Measurements from ENCODE around the gene ATP2C2. TPM values are rescaled to one million over a fixed set of nuclear protein-coding genes. Genes with fewer than 3 reads are reported as not detected.
A peak's percentile ranks its signal among the peaks of the same experiment; 100 is the strongest.

Gene ATP2C2
- total RNA-seq, 1 experiment from 2014 or later, result not detected

DNA sequence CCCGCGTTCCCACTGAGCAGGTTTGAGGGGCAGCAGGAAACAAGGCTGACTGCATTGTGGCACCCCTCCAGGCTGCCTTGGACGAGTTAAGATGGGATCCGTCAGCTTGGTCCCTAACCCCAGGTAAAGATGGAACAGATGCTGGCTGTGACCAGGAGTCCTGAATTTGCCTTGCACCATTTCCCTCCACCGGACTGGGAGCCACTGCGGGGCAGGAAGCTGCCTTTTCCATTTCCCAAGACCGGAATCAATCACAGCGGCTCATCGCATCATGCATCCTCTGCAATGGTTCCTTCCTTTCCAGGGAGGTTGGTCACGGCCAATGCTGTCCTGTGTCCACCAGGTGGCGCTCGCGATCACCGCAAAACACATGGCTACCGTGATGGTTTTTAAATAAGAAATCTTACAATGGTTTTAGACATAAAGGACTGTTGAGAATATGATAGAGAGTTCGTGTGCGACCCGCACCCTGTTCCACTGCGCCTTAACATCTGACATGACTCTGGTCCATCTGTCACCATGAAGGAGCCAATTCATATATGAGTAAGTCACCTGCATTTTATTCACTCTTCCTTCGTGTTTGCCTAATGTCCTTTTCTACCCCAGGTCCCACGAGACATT lies 143.0 kb downstream of the ATP2C2 start:
- DNase-seq (ENCODE audit: low spot score), result peak; percentile 86

DNA sequence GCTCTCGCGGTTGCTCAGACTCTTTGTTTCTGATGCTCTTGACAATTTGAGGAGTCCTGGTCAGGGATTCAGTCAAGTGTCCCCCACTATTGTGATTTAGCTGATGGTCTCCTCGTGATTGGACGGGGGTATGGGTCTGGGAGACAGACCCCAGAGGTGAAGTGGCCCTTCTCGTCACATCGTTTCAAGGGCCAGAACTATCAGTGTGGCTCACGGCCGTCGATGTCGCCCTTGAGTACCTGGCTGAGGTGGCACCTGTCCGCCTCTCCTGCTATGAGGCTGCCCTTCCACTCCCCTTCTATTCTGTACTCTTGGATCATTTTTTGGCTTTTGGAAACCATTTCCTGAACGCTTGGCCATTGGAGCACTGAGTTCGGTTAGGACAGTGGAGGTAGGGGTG lies 143.5 kb downstream of the ATP2C2 start:
- DNase-seq (ENCODE audit: low spot score), result no peak

DNA sequence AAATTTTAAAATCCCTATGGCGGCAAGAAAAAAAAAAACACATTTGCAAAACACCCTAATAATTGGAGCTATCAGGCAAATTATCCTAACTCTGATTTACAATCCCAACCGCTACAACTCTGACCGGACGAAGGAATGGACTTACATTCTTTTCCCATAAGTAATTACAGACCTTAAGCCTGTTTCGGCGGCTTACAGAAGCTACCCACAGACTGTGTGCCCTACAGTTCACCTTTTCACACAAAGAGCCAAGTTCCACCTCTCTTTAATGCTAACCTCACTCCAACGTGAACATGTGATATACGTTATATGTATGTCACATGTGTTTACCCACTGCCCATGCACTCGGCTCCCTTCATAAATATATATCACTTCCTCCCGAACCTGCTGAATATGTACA lies 144.8 kb downstream of the ATP2C2 start:
- peak; percentile 93 for DNase-seq (ENCODE audit: low spot score)

DNA sequence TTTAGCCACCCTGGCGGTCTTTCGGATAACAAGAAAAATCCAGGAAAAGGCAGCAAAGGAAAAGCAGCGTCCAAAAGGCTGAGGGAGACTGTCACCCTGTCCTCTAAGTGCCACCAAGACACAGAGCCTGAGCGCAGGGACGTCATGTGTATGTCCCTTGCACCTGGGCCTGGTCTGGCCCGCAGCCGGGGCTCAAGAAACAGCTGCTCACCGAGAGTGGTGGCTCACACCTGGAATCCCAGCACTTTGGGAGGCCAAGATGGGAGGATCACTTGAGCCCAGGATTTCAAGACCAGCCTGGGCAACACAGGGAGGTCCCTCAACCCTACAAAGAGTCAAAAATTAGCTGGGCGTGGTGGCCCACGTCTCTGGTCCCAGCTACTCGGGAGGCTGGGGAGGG lies 145.3 kb downstream of the ATP2C2 start:
- no peak for DNase-seq (ENCODE audit: low spot score)

Other genes starting within 250 kb of the ATP2C2 start
- gene HSDL1, start 223.4 kb upstream of the ATP2C2 start, total RNA-seq (2014; rRNA removed; shearing (Covaris generic)), result 45.8 and 56.5 TPM in 2 replicates
- 0.41 and 0.88 TPM in 2 replicates for gene DNAAF1, start 223.2 kb upstream of the ATP2C2 start, total RNA-seq (2014; rRNA removed; shearing (Covaris generic))
- gene TAF1C, start 181.5 kb upstream of the ATP2C2 start, total RNA-seq (2014; rRNA removed; shearing (Covaris generic)), result 22.3 and 37.7 TPM in 2 replicates
- gene ADAD2, start 177.4 kb upstream of the ATP2C2 start, total RNA-seq (2014; rRNA removed; shearing (Covaris generic)), result not detected in 2 replicates
- 0.02 TPM in 1 of 2 replicates, not detected in the other for gene KCNG4, start 128.5 kb upstream of the ATP2C2 start, total RNA-seq (2014; rRNA removed; shearing (Covaris generic))
- gene WFDC1, start 73.7 kb upstream of the ATP2C2 start, total RNA-seq (2014; rRNA removed; shearing (Covaris generic)), result not detected in 2 replicates
- 21.0 and 28.4 TPM in 2 replicates for gene MEAK7, start 136.1 kb downstream of the ATP2C2 start, total RNA-seq (2014; rRNA removed; shearing (Covaris generic))
- 275 and 295 TPM in 2 replicates for gene COTL1, start 249.5 kb downstream of the ATP2C2 start, total RNA-seq (2014; rRNA removed; shearing (Covaris generic))